Tibial nerve (tissue), 4 donors: ENCODE measurements around the gene ARID1B.
A peak's percentile ranks its signal among the peaks of the same experiment; 100 is the strongest.

Experiments
- CTCF ChIP-seq, 5 experiments: fragments of 200-600 bp in 3 of 5; fragments of 450-650 bp in 2 of 5; sonication (generic) in 3 of 5; IDR thresholded peaks; one replicate each; pipeline ENCODE4 v1.5.1; 2016 to 2019; ENCODE audit warnings: antibody characterized with exemption in 5 of 5, mild to moderate bottlenecking in 3 of 5, moderate library complexity in 2 of 5
- EP300 ChIP-seq, 2 donors: sonication (generic); formaldehyde crosslinking; IDR thresholded peaks; one replicate each; pipeline ENCODE4 v1.6.1; 2017; ENCODE audit warnings: antibody characterized with exemption in 2 of 2, mild to moderate bottlenecking in 1 of 2
- POLR2A ChIP-seq, 2 donors: fragments of 450-650 bp; IDR thresholded peaks; one replicate each; pipeline ENCODE4 v1.6.1; 2017; ENCODE audit warnings: antibody characterized with exemption in 2 of 2, mild to moderate bottlenecking in 2 of 2, moderate library complexity in 2 of 2

- TF ChIP-seq POLR2A (IDR thresholded peaks at IDR 0.05): no peak
- no peak for TF ChIP-seq CTCF (IDR thresholded peaks at IDR 0.05)
- peak in 1 of 2 donors; percentile 20 for TF ChIP-seq EP300 (IDR thresholded peaks at IDR 0.05)
Observed at GRCh38 chr6:156839591-156840001, 62.4 kb downstream of the ARID1B start.
